Measurements from ENCODE around the gene GSTO1.

The GSTO1 gene

GRCh38 chr10:104296687-104297436 is 42.2 kb downstream of the GSTO1 start:
- Histone ChIP-seq H3K4me1 (ENCODE audit: insufficient read depth, poor library complexity, severe bottlenecking) (peaks cover 32% of the 10 kb centered on the region), H3K27me3 (ENCODE audit: insufficient read depth, poor library complexity, severe bottlenecking) (no peaks in the 10 kb centered on the region), H3K36me3 (ENCODE audit: low read depth) (peaks cover 1% of the 10 kb centered on the region), H3K4me3 (ENCODE audit: severe bottlenecking) (no peak overlapping the region), H3K9me3 (ENCODE audit: severe bottlenecking) (no peaks in the 10 kb centered on the region), H3K27ac (ENCODE audit: poor library complexity, severe bottlenecking) (no peak overlapping the region)
- no peak for TF ChIP-seq CTCF (IDR thresholded peaks at IDR 0.05; ENCODE audit: poor library complexity, severe bottlenecking)
- DNase-seq (ENCODE audit: low spot score) (no peak), ATAC-seq (ENCODE audit: low read depth) (no peak)

GRCh38 chr10:104297697-104298660 is 43.3 kb downstream of the GSTO1 start:
- Histone ChIP-seq H3K9me3 (ENCODE audit: severe bottlenecking) (no peaks in the 10 kb centered on the region), H3K36me3 (ENCODE audit: low read depth) (no peaks in the 10 kb centered on the region), H3K27ac (ENCODE audit: poor library complexity, severe bottlenecking) (peak overlapping the region; percentile 96), H3K4me1 (ENCODE audit: insufficient read depth, poor library complexity, severe bottlenecking) (peaks cover 26% of the 10 kb centered on the region), H3K4me3 (ENCODE audit: severe bottlenecking) (no peak overlapping the region), H3K27me3 (ENCODE audit: insufficient read depth, poor library complexity, severe bottlenecking) (no peaks in the 10 kb centered on the region)
- peak; percentile 18 for TF ChIP-seq CTCF (IDR thresholded peaks at IDR 0.05; ENCODE audit: poor library complexity, severe bottlenecking)
- no peak for ATAC-seq (ENCODE audit: low read depth)
- no peak for DNase-seq (ENCODE audit: low spot score)

- peak overlapping the region; percentile 96 for H3K27ac ChIP-seq (ENCODE audit: poor library complexity, severe bottlenecking)
- TF ChIP-seq CTCF (IDR thresholded peaks at IDR 0.05; ENCODE audit: poor library complexity, severe bottlenecking) = no peak
- no peaks in the 10 kb centered on the region for H3K9me3 ChIP-seq (ENCODE audit: severe bottlenecking)
- H3K36me3 ChIP-seq (ENCODE audit: low read depth) = no peaks in the 10 kb centered on the region
- no peaks in the 10 kb centered on the region for H3K27me3 ChIP-seq (ENCODE audit: insufficient read depth, poor library complexity, severe bottlenecking)
- H3K4me3 ChIP-seq (ENCODE audit: severe bottlenecking) = no peak overlapping the region
- peaks cover 23% of the 10 kb centered on the region for H3K4me1 ChIP-seq (ENCODE audit: insufficient read depth, poor library complexity, severe bottlenecking)
- ATAC-seq (ENCODE audit: low read depth) (no peak), DNase-seq (ENCODE audit: low spot score) (no peak)
Observed at GRCh38 chr10:104299031-104299904, 44.6 kb downstream of the GSTO1 start.

- H3K4me3 ChIP-seq (ENCODE audit: severe bottlenecking) = no peak overlapping the region
- H3K36me3 ChIP-seq (ENCODE audit: low read depth) = no peaks in the 10 kb centered on the region
- H3K4me1 ChIP-seq (ENCODE audit: insufficient read depth, poor library complexity, severe bottlenecking) = peaks cover 23% of the 10 kb centered on the region
- DNase-seq (ENCODE audit: low spot score) (no peak), ATAC-seq (ENCODE audit: low read depth) (peak; percentile 27; the same call in 2 of the 3 replicates)
- H3K27me3 ChIP-seq (ENCODE audit: insufficient read depth, poor library complexity, severe bottlenecking) = no peaks in the 10 kb centered on the region
- peak overlapping the region; percentile 96 for H3K27ac ChIP-seq (ENCODE audit: poor library complexity, severe bottlenecking)
- no peak for TF ChIP-seq CTCF (IDR thresholded peaks at IDR 0.05; ENCODE audit: poor library complexity, severe bottlenecking)
- no peaks in the 10 kb centered on the region for H3K9me3 ChIP-seq (ENCODE audit: severe bottlenecking)
Observed at GRCh38 chr10:104300002-104300735, 45.5 kb downstream of the GSTO1 start.
